K562 (cell line): ENCODE data around the gene USP7. TPM values are rescaled to one million over a fixed set of nuclear protein-coding genes. Genes with fewer than 3 reads are reported as not detected.

ENCODE experiments used
- ATAC-seq: fragments of 200-7000 bp; cut with Tn5 transposase; 3 replicates; pipeline ENCODE4 v1.9.1; 2020; ENCODE audit warnings: moderate library complexity
- BruUV-seq: library from RNA; stranded (reverse); fragments of 400-500 nt; replicated peaks from 2 replicates; lab custom pipeline; 2021; lab: Mats Ljungman, UMichigan
- CTCF ChIA-PET: fragments of 300-600 bp; formaldehyde crosslinking; extraction: SDS; loops from one replicate; lab custom pipeline; 2021; ENCODE audit warnings: low intra/inter-chr PET ratio; lab: Yijun Ruan, JAX
- POLR2A ChIA-PET: fragments of 300-600, 350-650 bp; sonication (Branson Sonifier 250); formaldehyde crosslinking; extraction: SDS; loops from one replicate; lab custom pipeline; 2021; ENCODE audit warnings: antibody characterized with exemption, inconsistent platforms; lab: Yijun Ruan, JAX
- DNase-seq, 4 experiments: peaks; one replicate each; pipeline versions ENCODE4 v3.0.0 to v3.0.0-alpha.2; 2011 to 2018; ENCODE audit warnings: low spot score in 3 of 4, mixed read lengths in 3 of 4; ENCODE audit errors: extremely low read depth in 1 of 4
- FAIRE-seq: peaks from 2 replicates; lab custom pipeline; 2011; peaks lifted over from hg19 to GRCh38; lab: Jason Lieb, UNC
- H2AFZ ChIP-seq: 2 replicates; pipeline ENCODE4 v1.6.0; 2011; ENCODE audit warnings: low read depth, low read length, control low read depth, inconsistent platforms
- H3K27ac ChIP-seq: fragments of 200-600 bp; 3 replicates; pipeline ENCODE4 v1.8.0; 2011; ENCODE audit warnings: low read depth, mild to moderate bottlenecking, control low read depth, inconsistent platforms, low read length, moderate library complexity, mixed read lengths; ENCODE audit errors: extremely low read depth
- H3K27me3 ChIP-seq, 2 experiments: fragments of 300-600 bp in 1 of 2; 2 replicates in 1 of 2; 3 replicates in 1 of 2; pipeline versions ENCODE4 v1.6.0 to v1.8.0; 2011; ENCODE audit warnings: inconsistent platforms in 2 of 2, low read length in 2 of 2, mild to moderate bottlenecking in 1 of 2, mixed read lengths in 1 of 2, moderate library complexity in 1 of 2; ENCODE audit not compliant: control insufficient read depth in 2 of 2, insufficient read depth in 2 of 2
- H3K36me3 ChIP-seq: fragments of 300-600 bp; 3 replicates; pipeline ENCODE4 v1.8.0; 2011; ENCODE audit warnings: mild to moderate bottlenecking, low read length, inconsistent platforms; ENCODE audit not compliant: control insufficient read depth, insufficient read depth
- H3K4me1 ChIP-seq, 2 experiments: fragments of 200-600 bp in 1 of 2; replicated peaks in 1 of 2; 2 replicates in 1 of 2; 3 replicates in 1 of 2; pipeline versions ENCODE4 v1.5.1 to v1.8.0; 2011; ENCODE audit warnings: inconsistent platforms in 2 of 2, low read length in 2 of 2, mild to moderate bottlenecking in 1 of 2, mixed read lengths in 1 of 2, moderate library complexity in 1 of 2; ENCODE audit not compliant: control insufficient read depth in 2 of 2, insufficient read depth in 2 of 2
- H3K4me2 ChIP-seq: 2 replicates; pipeline ENCODE4 v1.6.1; 2011; ENCODE audit warnings: low read length, control low read depth, inconsistent platforms, mixed read lengths; ENCODE audit not compliant: insufficient read depth
- H3K4me3 ChIP-seq: fragments of 200-600 bp; sonication (generic), shearing (Covaris generic); 2 replicates; pipeline ENCODE4 v1.5.1; 2016; ENCODE audit warnings: control low read depth, inconsistent platforms
- H3K79me2 ChIP-seq: fragments of 200-600 bp; 3 replicates; pipeline ENCODE4 v1.8.0; 2011; ENCODE audit warnings: low read length, inconsistent platforms; ENCODE audit not compliant: control insufficient read depth, insufficient read depth
- H3K9ac ChIP-seq, 2 experiments: 2 replicates each; pipeline versions ENCODE4 v1.6.0 to v1.6.1; 2011; ENCODE audit warnings: low read depth in 2 of 2, low read length in 2 of 2, control low read depth in 1 of 2, inconsistent platforms in 1 of 2, mild to moderate bottlenecking in 1 of 2, mixed read lengths in 1 of 2; ENCODE audit not compliant: insufficient read depth in 1 of 2
- H3K9me1 ChIP-seq: one replicate; pipeline ENCODE4 v1.6.0; 2011; ENCODE audit warnings: inconsistent platforms, mild to moderate bottlenecking, low read length, moderate library complexity; ENCODE audit not compliant: control insufficient read depth, insufficient read depth
- H3K9me3 ChIP-seq: replicated peaks from 2 replicates; pipeline ENCODE4 v1.5.1; 2011; ENCODE audit warnings: low read depth, low read length, inconsistent platforms; ENCODE audit not compliant: control insufficient read depth, insufficient read depth
- H4K20me1 ChIP-seq: replicated peaks from 2 replicates; pipeline ENCODE4 v1.6.1; 2011; ENCODE audit warnings: low read length, inconsistent platforms, mixed read lengths; ENCODE audit not compliant: control insufficient read depth, insufficient read depth
- BMI1 ChIP-seq: fragments of 150-350 bp; IDR thresholded peaks from 2 replicates; pipeline ENCODE4 v1.6.1; 2014; ENCODE audit warnings: low read length
- CBFA2T3 ChIP-seq: fragments of 450-650 bp; IDR thresholded peaks from 2 replicates; pipeline ENCODE4 v1.6.1; 2017
- FOXK2 ChIP-seq, 2 experiments: fragments of 450-650 bp; IDR thresholded peaks in 1 of 2; conservative IDR thresholded peaks in 1 of 2; 2 replicates each; pipeline ENCODE4 v1.6.1; 2016; ENCODE audit warnings: low read depth in 2 of 2, mild to moderate bottlenecking in 1 of 2
- FUS ChIP-seq: fragments of 200-400 bp; formaldehyde crosslinking; optimal IDR thresholded peaks from 2 replicates; pipeline ENCODE3; 2017; ENCODE audit warnings: low read depth, low read length
- HDAC3 ChIP-seq: fragments of 450-650 bp; IDR thresholded peaks from 2 replicates; pipeline ENCODE4 v1.6.1; 2018; ENCODE audit warnings: borderline replicate concordance, mild to moderate bottlenecking, moderate library complexity; ENCODE audit not compliant: partially characterized antibody
- HMG20B ChIP-seq: fragments of 250-450 bp; sonication (Bioruptor Pico); IDR thresholded peaks from 2 replicates; pipeline ENCODE4 v1.5.0; 2021; ENCODE audit warnings: mild to moderate bottlenecking
- HNRNPH1 ChIP-seq: fragments of 200-400 bp; formaldehyde crosslinking; optimal IDR thresholded peaks from 2 replicates; pipeline ENCODE3; 2017; ENCODE audit warnings: low read depth, mild to moderate bottlenecking, low read length, moderate library complexity
- POLR3A ChIP-seq: IDR thresholded peaks from 2 replicates; pipeline ENCODE4 v1.6.1; 2011; ENCODE audit warnings: borderline replicate concordance, mild to moderate bottlenecking, moderate library complexity; ENCODE audit not compliant: insufficient read length, insufficient read depth; ENCODE audit errors: extremely low read depth
- RBM34 ChIP-seq: fragments of 200-400 bp; formaldehyde crosslinking; IDR thresholded peaks from 2 replicates; pipeline ENCODE4 v1.6.1; 2018; ENCODE audit warnings: low read length, borderline replicate concordance; ENCODE audit not compliant: insufficient read depth
- SMAD4 ChIP-seq: fragments of 250-450 bp; sonication (Bioruptor Pico); conservative IDR thresholded peaks from 2 replicates; pipeline ENCODE4 v1.8.0; 2021; ENCODE audit warnings: inconsistent platforms, mild to moderate bottlenecking, moderate library complexity
- SOX6 ChIP-seq: fragments of 450-650 bp; IDR thresholded peaks from 2 replicates; pipeline ENCODE4 v1.6.1; 2014; ENCODE audit warnings: mild to moderate bottlenecking
- SRSF1 ChIP-seq: fragments of 200-400 bp; formaldehyde crosslinking; IDR thresholded peaks from 2 replicates; pipeline ENCODE4 v1.6.1; 2017; ENCODE audit warnings: mild to moderate bottlenecking, low read depth, low read length, moderate library complexity
- THRB ChIP-seq: fragments of 450-650 bp; formaldehyde crosslinking; conservative IDR thresholded peaks from 2 replicates; pipeline ENCODE4 v1.4.0; 2022; ENCODE audit warnings: mild to moderate bottlenecking, missing genetic modification characterization
- ZNF24 ChIP-seq: fragments of 450-650 bp; IDR thresholded peaks from 2 replicates; pipeline ENCODE4 v1.6.1; 2016
- ZNF347 ChIP-seq: fragments of 450-650 bp; formaldehyde crosslinking; IDR thresholded peaks from 2 replicates; pipeline ENCODE4 v1.4.0; 2020; ENCODE audit warnings: low read depth, mild to moderate bottlenecking, moderate library complexity
- WGBS: fragments of 100-300 bp; shearing (Covaris generic); methylation state at CpG from one replicate; pipeline ENCODE4 v1.1.6; 2016; ENCODE audit warnings: low coverage, mixed read lengths; ENCODE audit not compliant: insufficient coverage; ENCODE audit errors: missing lambda C conversion rate; 5-methylcytosine and 5-hydroxymethylcytosine counted together
- in situ Hi-C: fragments of 300-500 bp; cut with MboI; formaldehyde crosslinking; loops from 4 replicates; pipeline ENCODE4 v1.15.0; 2018; ENCODE audit warnings: inconsistent platforms, mixed read lengths
- intact Hi-C: fragments of 100-400 bp; cut with micrococcal nuclease; formaldehyde crosslinking; loops from 2 replicates; pipeline ENCODE4 v1.14.2; 2022
- polyA plus RNA-seq, 8 experiments: library from polyadenylated mRNA; depleted of rRNA in 4 of 8; stranded (reverse) in 5 of 8; unstranded in 3 of 8; fragments of >200 nt; fragmentation: Nextera tagmentation in 2 of 8; fragmentation: Illumina TruSeq in 1 of 8; extraction: Ambion mirVana in 2 of 8; extraction: Trizol in 1 of 8; gene quantifications; 2 replicates each; pipeline versions ENCODE4 v1.2.1 to v1.2.3, GENCODE V29; 2011 to 2014; ENCODE audit warnings: inconsistent platforms in 1 of 8, missing spikeins in 1 of 8
- total RNA-seq, 7 experiments: library from RNA; depleted of rRNA in 6 of 7; stranded (reverse); fragments of >200 nt in 6 of 7; fragmentation: Illumina TruSeq in 2 of 7; extraction: Trizol in 2 of 7; gene quantifications; 2 replicates each; pipeline versions ENCODE4 v1.2.1 to v1.2.3, GENCODE V29; 2011 to 2021; ENCODE audit warnings: low replicate concordance in 1 of 7

USP7 gene
- total and polyA plus RNA-seq, 9 of the 15 experiments (the other 6 are each of a cell fraction or from before 2014, with no cell fraction given) = 17.1 to 145 (median 57.9) TPM

GRCh38 chr16:8941718-8942344 is 21.9 kb downstream of the USP7 start:
- no peak for DNase-seq
- H3K9ac ChIP-seq = peak overlapping the region in 1 of 2 experiments; percentile 47; a peak in 1 of 4 replicates
- no peak overlapping the region for H3K4me3 ChIP-seq
- H3K27ac ChIP-seq = no peak overlapping the region
- H3K4me2 ChIP-seq = no peak overlapping the region
- H2AFZ ChIP-seq = no peak overlapping the region
- no TSS peak for BruUV-seq
- peak; percentile 31 for ATAC-seq
- no peaks in the 10 kb centered on the region for H3K9me3 ChIP-seq
- in situ Hi-C loops (no loop called here), intact Hi-C loops (no loop called here)
- peaks cover 98% of the 10 kb centered on the region for H3K79me2 ChIP-seq
- ChIA-PET CTCF (no interaction called here), POLR2A (interaction anchor here (1.6 kb wide), 1 partner anchor 10 kb away, joined by 4 read pairs; no protein-coding TSS in a partner anchor)
- peaks cover 8 to 10% of the 10 kb centered on the region in 2 experiments; a peak in 3 of 5 replicates for H3K4me1 ChIP-seq
- H3K9me1 ChIP-seq = peaks cover 8% of the 10 kb centered on the region
- FAIRE-seq = no peak
- H3K27me3 ChIP-seq = no peaks in the 10 kb centered on the region
- H4K20me1 ChIP-seq = peaks cover 81% of the 10 kb centered on the region
- peaks cover 2% of the 10 kb centered on the region; the same call in 2 of the 3 replicates for H3K36me3 ChIP-seq
- WGBS = 74% methylated on average over 9 of the region's 11 CpGs
- TF ChIP-seq SOX6 (no peak), ZNF24 (no peak), HNRNPH1 (no peak), RBM34 (no peak), HMG20B (no peak), POLR3A (no peak), CBFA2T3 (no peak), SRSF1 (no peak), FOXK2 (conservative IDR thresholded peaks at IDR 0.05 in 1 of 2, IDR thresholded peaks at IDR 0.05 in 1 of 2; ENCODE audit: low read depth in 2 of 2) (no peak), BMI1 (no peak), HDAC3 (no peak), ZNF347 (CRISPR knock-in tag) (no peak), SMAD4 (CRISPR knock-in tag) (no peak), THRB (no peak), FUS (no peak)
